ENCODE data around the gene PTCH2. TPM values are rescaled to one million over a fixed set of nuclear protein-coding genes. Genes with fewer than 3 reads are reported as not detected.

PTCH2 gene
- total RNA-seq, 1 experiment from 2014 or later = 0.79 TPM

- no peaks in the 10 kb centered on the region for H3K27me3 Mint-ChIP-seq (ENCODE audit: insufficient read depth, unreplicated experiment)
- no peak overlapping the region for H3K4me3 Mint-ChIP-seq (ENCODE audit: unreplicated experiment)
- CTCF ChIA-PET = no interaction called here
- intact Hi-C loops (cut with micrococcal nuclease) = no loop called here
- BruUV-seq (replicated peaks) = no TSS peak
- POLR2A ChIA-PET = no interaction called here
- DNase-seq (ENCODE audit: unreplicated experiment) = no peak
- H3K4me1 Mint-ChIP-seq (ENCODE audit: insufficient read depth, unreplicated experiment) = no peaks in the 10 kb centered on the region
- H3K36me3 Mint-ChIP-seq (ENCODE audit: insufficient read depth, unreplicated experiment) = peaks cover 18% of the 10 kb centered on the region
- TF ChIP-seq CTCF (IDR thresholded peaks at IDR 0.05; ENCODE audit: unreplicated experiment) = no peak
- no peak overlapping the region for H3K27ac Mint-ChIP-seq (ENCODE audit: low read depth, unreplicated experiment)
- no peaks in the 10 kb centered on the region for H3K9me3 Mint-ChIP-seq (ENCODE audit: unreplicated experiment)
Measured at GRCh38 chr1:44849575-44850132, 6.6 kb upstream of the PTCH2 start.

- no peak for DNase-seq (ENCODE audit: unreplicated experiment)
- CTCF ChIA-PET = interaction anchor here (0.9 to 1.0 kb wide), 2 partner anchors 12 to 20 kb away, joined by 3 read pairs; no protein-coding TSS in a partner anchor
- Mint-ChIP-seq H3K36me3 (ENCODE audit: insufficient read depth, unreplicated experiment) (peaks cover 13% of the 10 kb centered on the region), H3K9me3 (ENCODE audit: unreplicated experiment) (no peaks in the 10 kb centered on the region), H3K27ac (ENCODE audit: low read depth, unreplicated experiment) (no peak overlapping the region), H3K4me3 (ENCODE audit: unreplicated experiment) (no peak overlapping the region), H3K4me1 (ENCODE audit: insufficient read depth, unreplicated experiment) (no peaks in the 10 kb centered on the region), H3K27me3 (ENCODE audit: insufficient read depth, unreplicated experiment) (no peaks in the 10 kb centered on the region)
- BruUV-seq (replicated peaks) = no TSS peak
- POLR2A ChIA-PET = interaction anchor here (0.5 to 1.1 kb wide), 2 partner anchors 30 to 174 kb away, joined by 4 to 5 read pairs; partner anchors contain the start of genes ARMH1 and TMEM53
- TF ChIP-seq CTCF (IDR thresholded peaks at IDR 0.05; ENCODE audit: unreplicated experiment) = no peak
- intact Hi-C loops (cut with micrococcal nuclease) = no loop called here
Measured at GRCh38 chr1:44848456-44849181, 5.6 kb upstream of the PTCH2 start.

- DNase-seq (ENCODE audit: unreplicated experiment) = no peak
- no peak for TF ChIP-seq CTCF (IDR thresholded peaks at IDR 0.05; ENCODE audit: unreplicated experiment)
- Mint-ChIP-seq H3K4me1 (ENCODE audit: insufficient read depth, unreplicated experiment) (no peaks in the 10 kb centered on the region), H3K9me3 (ENCODE audit: unreplicated experiment) (no peaks in the 10 kb centered on the region), H3K27ac (ENCODE audit: low read depth, unreplicated experiment) (no peak overlapping the region), H3K27me3 (ENCODE audit: insufficient read depth, unreplicated experiment) (no peaks in the 10 kb centered on the region), H3K36me3 (ENCODE audit: insufficient read depth, unreplicated experiment) (peaks cover 14% of the 10 kb centered on the region), H3K4me3 (ENCODE audit: unreplicated experiment) (no peak overlapping the region)
- POLR2A ChIA-PET = interaction anchor here (0.7 to 1.1 kb wide), 2 partner anchors 164 to 173 kb away, joined by 3 to 5 read pairs; partner anchors contain the start of genes ARMH1, TMEM53 and UROD
- BruUV-seq (replicated peaks) = no TSS peak
- intact Hi-C loops (cut with micrococcal nuclease) = no loop called here
- CTCF ChIA-PET = interaction anchor here (0.6 to 1.0 kb wide), 3 partner anchors 12 to 664 kb away, joined by 3 read pairs; no protein-coding TSS in a partner anchor
Measured at GRCh38 chr1:44847845-44848244, 4.8 kb upstream of the PTCH2 start.

- no peak for DNase-seq (ENCODE audit: unreplicated experiment)
- H3K4me3 Mint-ChIP-seq (ENCODE audit: unreplicated experiment) = no peak overlapping the region
- no peak for TF ChIP-seq CTCF (IDR thresholded peaks at IDR 0.05; ENCODE audit: unreplicated experiment)
- intact Hi-C loops (cut with micrococcal nuclease) = no loop called here
- CTCF ChIA-PET = interaction anchor here (0.6 to 1.8 kb wide), 2 partner anchors 11 to 665 kb away, joined by 3 to 7 read pairs; no protein-coding TSS in a partner anchor
- H3K4me1 Mint-ChIP-seq (ENCODE audit: insufficient read depth, unreplicated experiment) = no peaks in the 10 kb centered on the region
- no peaks in the 10 kb centered on the region for H3K9me3 Mint-ChIP-seq (ENCODE audit: unreplicated experiment)
- no peak overlapping the region for H3K27ac Mint-ChIP-seq (ENCODE audit: low read depth, unreplicated experiment)
- H3K36me3 Mint-ChIP-seq (ENCODE audit: insufficient read depth, unreplicated experiment) = peaks cover 18% of the 10 kb centered on the region
- POLR2A ChIA-PET = no interaction called here
- H3K27me3 Mint-ChIP-seq (ENCODE audit: insufficient read depth, unreplicated experiment) = no peaks in the 10 kb centered on the region
- no TSS peak for BruUV-seq (replicated peaks)
Measured at GRCh38 chr1:44846985-44847384, 3.9 kb upstream of the PTCH2 start.

All from MCF 10A (cell line).